Tibial artery (tissue), 4 donors: ENCODE measurements around the gene TMEM123.

Experiments used
- DNase-seq, 2 donors: peaks; one replicate each; pipeline ENCODE4 v3.0.0-alpha.2; 2019
- H3K27ac ChIP-seq, 2 donors: fragments of 200-600 bp; sonication (generic) in 1 of 2; 1 replicate in 1 of 2; 2 replicates in 1 of 2; pipeline ENCODE4 v1.5.1; 2018 to 2019; ENCODE audit warnings: mild to moderate bottlenecking in 1 of 2
- H3K27me3 ChIP-seq, 2 donors: fragments of 200-600 bp; sonication (generic) in 1 of 2; one replicate each; pipeline versions ENCODE4 v1.5.1 to v1.6.0; 2016 to 2019
- H3K36me3 ChIP-seq, 3 donors: fragments of 200-600 bp; sonication (generic) in 2 of 3; one replicate each; pipeline ENCODE4 v1.5.1; 2016 to 2019; ENCODE audit warnings: mild to moderate bottlenecking in 2 of 3
- H3K4me1 ChIP-seq, 4 donors: fragments of 200-600 bp; sonication (generic) in 2 of 4; 1 replicate in 3 of 4; 2 replicates in 1 of 4; pipeline ENCODE4 v1.5.1; 2016 to 2019
- H3K4me3 ChIP-seq, 2 donors: fragments of 200-600 bp; sonication (generic) in 1 of 2; 1 replicate in 1 of 2; 2 replicates in 1 of 2; pipeline ENCODE4 v1.5.1; 2018 to 2019; ENCODE audit warnings: mild to moderate bottlenecking in 2 of 2
- H3K9me3 ChIP-seq, 3 donors: fragments of 200-600 bp; sonication (generic) in 1 of 3; one replicate each; pipeline ENCODE4 v1.5.1; 2016 to 2019
- CTCF ChIP-seq, 2 experiments: fragments of 200-600 bp in 1 of 2; fragments of 450-650 bp in 1 of 2; IDR thresholded peaks; one replicate each; pipeline ENCODE4 v1.5.1; 2017 to 2019; ENCODE audit warnings: antibody characterized with exemption in 2 of 2, mild to moderate bottlenecking in 1 of 2, moderate library complexity in 1 of 2
- intact Hi-C: fragments of 100-400 bp; cut with DNase I; formaldehyde crosslinking; loops from one replicate; pipeline ENCODE4 v1.15.0; 2023; ENCODE audit warnings: low total_unique reads

Gene TMEM123

GRCh38 chr11:102390667-102391465, 61.7 kb downstream of the TMEM123 start:
- intact Hi-C loops: loop anchor here (5.0 kb wide), 1 partner anchor 101 kb away; no protein-coding TSS in a partner anchor
- H3K27ac ChIP-seq: no peak overlapping the region
- peak; percentile 57 to 78 for DNase-seq

GRCh38 chr11:102389253-102389652, 63.3 kb downstream of the TMEM123 start:
- intact Hi-C loops: no loop called here
- no peak for DNase-seq
- no peaks in the 10 kb centered on the region for H3K9me3 ChIP-seq
- no peaks in the 10 kb centered on the region for H3K27me3 ChIP-seq
- no peak overlapping the region for H3K27ac ChIP-seq
- H3K4me3 ChIP-seq: no peak overlapping the region
- H3K4me1 ChIP-seq: no peaks in the 10 kb centered on the region
- peaks cover 13 to 76% (median 58%) of the 10 kb centered on the region in 3 donors for H3K36me3 ChIP-seq
- TF ChIP-seq CTCF (IDR thresholded peaks at IDR 0.05): no peak

More at GRCh38 chr11:102390667-102391465, 61.7 kb downstream of the TMEM123 start:
- peak; percentile 77 to 86 for TF ChIP-seq CTCF (IDR thresholded peaks at IDR 0.05)
- H3K27me3 ChIP-seq: no peaks in the 10 kb centered on the region
- H3K4me3 ChIP-seq: no peak overlapping the region
- peaks cover 13 to 76% (median 52%) of the 10 kb centered on the region in 3 donors for H3K36me3 ChIP-seq
- H3K4me1 ChIP-seq: no peaks in the 10 kb centered on the region
- no peaks in the 10 kb centered on the region for H3K9me3 ChIP-seq

GRCh38 chr11:102387043-102387781, 65.4 kb downstream of the TMEM123 start:
- peaks cover 13 to 59% (median 39%) of the 10 kb centered on the region in 3 donors for H3K36me3 ChIP-seq
- intact Hi-C loops: no loop called here
- H3K4me3 ChIP-seq: no peak overlapping the region
- no peak overlapping the region for H3K27ac ChIP-seq
- no peaks in the 10 kb centered on the region for H3K9me3 ChIP-seq
- DNase-seq: no peak
- no peaks in the 10 kb centered on the region for H3K4me1 ChIP-seq
- H3K27me3 ChIP-seq: no peaks in the 10 kb centered on the region
- TF ChIP-seq CTCF (IDR thresholded peaks at IDR 0.05): no peak

- TF ChIP-seq CTCF (IDR thresholded peaks at IDR 0.05): no peak
These were observed 66.3 kb downstream of the TMEM123 start for GRCh38 chr11:102386136-102386734.

GRCh38 chr11:102385085-102386007, 67.2 kb downstream of the TMEM123 start:
- H3K27ac ChIP-seq: no peak overlapping the region
- H3K4me1 ChIP-seq: no peaks in the 10 kb centered on the region
- DNase-seq: no peak
- H3K36me3 ChIP-seq: peaks cover 21 to 59% (median 41%) of the 10 kb centered on the region in 3 donors
- H3K27me3 ChIP-seq: no peaks in the 10 kb centered on the region
- H3K9me3 ChIP-seq: no peaks in the 10 kb centered on the region
- H3K4me3 ChIP-seq: no peak overlapping the region
- no peak for TF ChIP-seq CTCF (IDR thresholded peaks at IDR 0.05)
- intact Hi-C loops: no loop called here

More at GRCh38 chr11:102386136-102386734, 66.3 kb downstream of the TMEM123 start:
- Histone ChIP-seq H3K36me3 (peaks cover 13 to 54% (median 35%) of the 10 kb centered on the region in 3 donors), H3K27me3 (no peaks in the 10 kb centered on the region), H3K27ac (no peak overlapping the region), H3K9me3 (no peaks in the 10 kb centered on the region), H3K4me3 (no peak overlapping the region), H3K4me1 (no peaks in the 10 kb centered on the region)
- DNase-seq: no peak
- intact Hi-C loops: no loop called here
